ENCODE data around the gene NSL1.

- TF ChIP-seq, protein P1, sequence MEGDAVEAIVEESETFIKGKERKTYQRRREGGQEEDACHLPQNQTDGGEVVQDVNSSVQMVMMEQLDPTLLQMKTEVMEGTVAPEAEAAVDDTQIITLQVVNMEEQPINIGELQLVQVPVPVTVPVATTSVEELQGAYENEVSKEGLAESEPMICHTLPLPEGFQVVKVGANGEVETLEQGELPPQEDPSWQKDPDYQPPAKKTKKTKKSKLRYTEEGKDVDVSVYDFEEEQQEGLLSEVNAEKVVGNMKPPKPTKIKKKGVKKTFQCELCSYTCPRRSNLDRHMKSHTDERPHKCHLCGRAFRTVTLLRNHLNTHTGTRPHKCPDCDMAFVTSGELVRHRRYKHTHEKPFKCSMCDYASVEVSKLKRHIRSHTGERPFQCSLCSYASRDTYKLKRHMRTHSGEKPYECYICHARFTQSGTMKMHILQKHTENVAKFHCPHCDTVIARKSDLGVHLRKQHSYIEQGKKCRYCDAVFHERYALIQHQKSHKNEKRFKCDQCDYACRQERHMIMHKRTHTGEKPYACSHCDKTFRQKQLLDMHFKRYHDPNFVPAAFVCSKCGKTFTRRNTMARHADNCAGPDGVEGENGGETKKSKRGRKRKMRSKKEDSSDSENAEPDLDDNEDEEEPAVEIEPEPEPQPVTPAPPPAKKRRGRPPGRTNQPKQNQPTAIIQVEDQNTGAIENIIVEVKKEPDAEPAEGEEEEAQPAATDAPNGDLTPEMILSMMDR (IDR thresholded peaks at IDR 0.05): no peak
- TF ChIP-seq EZH2 (IDR thresholded peaks at IDR 0.05; ENCODE audit: borderline replicate concordance, insufficient read depth, low read depth, low read length, poor library complexity, severe bottlenecking): no peak
Observed at GRCh38 chr1:212733109-212733508, 58.5 kb downstream of the NSL1 start.

Measured in B cell (primary cell).